GM12878 (cell line): ENCODE measurements around the gene PGAM1. TPM values are rescaled to one million over a fixed set of nuclear protein-coding genes. Genes with fewer than 3 reads are reported as not detected.

Experiments
- CREM ChIP-seq: IDR thresholded peaks from 2 replicates; pipeline ENCODE4 v1.6.1; 2014; ENCODE audit warnings: antibody characterized with exemption, low read depth
- EGR1 ChIP-seq, 2 experiments: IDR thresholded peaks; 1 replicate in 1 of 2; 2 replicates in 1 of 2; pipeline ENCODE4 v1.6.1; 2011 to 2012; ENCODE audit warnings: low read depth in 2 of 2, low read length in 2 of 2, borderline replicate concordance in 1 of 2, mild to moderate bottlenecking in 1 of 2, moderate library complexity in 1 of 2
- GABPA ChIP-seq: IDR thresholded peaks from 2 replicates; pipeline ENCODE4 v1.6.1; 2014; ENCODE audit warnings: antibody characterized with exemption, low read depth, mild to moderate bottlenecking, inconsistent platforms
- MXI1 ChIP-seq: fragments of 150-350 bp; IDR thresholded peaks from 2 replicates; pipeline ENCODE4 v1.6.1; 2011; ENCODE audit warnings: low read depth, mild to moderate bottlenecking, inconsistent platforms, low read length, improper control_type of control experiment
- MYC ChIP-seq: IDR thresholded peaks from 2 replicates; pipeline ENCODE4 v1.6.1; 2011; ENCODE audit warnings: mild to moderate bottlenecking, low read length, moderate library complexity, inconsistent platforms; ENCODE audit not compliant: insufficient read depth, insufficient replicate concordance, insufficient read length, severe bottlenecking
- NBN ChIP-seq: fragments of 450-650 bp; IDR thresholded peaks from 2 replicates; pipeline ENCODE4 v1.6.1; 2016
- PML ChIP-seq: IDR thresholded peaks from 2 replicates; pipeline ENCODE4 v1.6.1; 2012; ENCODE audit warnings: low read length, inconsistent platforms
- RELA ChIP-seq: fragments of 450-650 bp; IDR thresholded peaks from 2 replicates; pipeline ENCODE4 v1.8.0; 2014; ENCODE audit warnings: borderline replicate concordance; ENCODE audit not compliant: partially characterized antibody
- RFX5 ChIP-seq: IDR thresholded peaks from 2 replicates; pipeline ENCODE4 v1.6.1; 2011; ENCODE audit warnings: low read depth, low read length, improper control_type of control experiment
- SMC3 ChIP-seq: IDR thresholded peaks from 2 replicates; pipeline ENCODE4 v1.6.1; 2011; ENCODE audit warnings: low read length, improper control_type of control experiment, borderline replicate concordance
- SPI1 ChIP-seq: IDR thresholded peaks from 2 replicates; pipeline ENCODE4 v1.6.1; 2011; ENCODE audit warnings: low read depth, mild to moderate bottlenecking, low read length, moderate library complexity, borderline replicate concordance; ENCODE audit not compliant: insufficient read depth
- SREBF2 ChIP-seq: IDR thresholded peaks from 2 replicates; pipeline ENCODE4 v1.6.1; 2012; ENCODE audit warnings: mild to moderate bottlenecking, low read length
- STAT3 ChIP-seq: IDR thresholded peaks from 2 replicates; pipeline ENCODE4 v1.6.1; 2011; ENCODE audit warnings: low read depth, low read length, improper control_type of control experiment
- TAF1 ChIP-seq: IDR thresholded peaks from 2 replicates; pipeline ENCODE4 v1.6.1; 2011; ENCODE audit warnings: mild to moderate bottlenecking, low read depth, low read length, borderline replicate concordance
- TCF3 ChIP-seq: IDR thresholded peaks from 2 replicates; pipeline ENCODE4 v1.6.1; 2012; ENCODE audit warnings: low read depth, mild to moderate bottlenecking, low read length, borderline replicate concordance; ENCODE audit not compliant: insufficient read depth
- YY1 ChIP-seq: IDR thresholded peaks from 2 replicates; pipeline ENCODE4 v1.6.1; 2011; ENCODE audit warnings: low read depth, mild to moderate bottlenecking, low read length
- ZNF217 ChIP-seq: fragments of 450-650 bp; IDR thresholded peaks from 2 replicates; pipeline ENCODE4 v1.6.1; 2017; ENCODE audit warnings: antibody characterized with exemption, mild to moderate bottlenecking
- polyA plus RNA-seq, 11 experiments: library from polyadenylated mRNA; depleted of rRNA in 4 of 11; unstranded in 6 of 11; stranded (reverse) in 5 of 11; fragments of >200 nt; fragmentation: Nextera tagmentation in 4 of 11; fragmentation: Illumina TruSeq in 1 of 11; extraction: Ambion mirVana in 4 of 11; extraction: Trizol in 1 of 11; gene quantifications; 1 replicate in 1 of 11; 2 replicates in 10 of 11; pipeline versions ENCODE4 v1.2.1 to v1.2.3, GENCODE V29; 2011 to 2016; ENCODE audit warnings: inconsistent platforms in 2 of 11, missing spikeins in 2 of 11, low read depth in 1 of 11
- total RNA-seq, 4 experiments: library from RNA; depleted of rRNA in 3 of 4; stranded (reverse); fragments of >200 nt in 3 of 4; fragmentation: Illumina TruSeq in 1 of 4; extraction: Trizol in 1 of 4; gene quantifications; 2 replicates each; pipeline versions ENCODE4 v1.2.1 to v1.2.3, GENCODE V29; 2013 to 2021
- TF ChIP-seq, protein P1 (sequence below): IDR thresholded peaks from 2 replicates; pipeline ENCODE4 v1.6.1; 2011; ENCODE audit warnings: borderline replicate concordance, low read depth, mild to moderate bottlenecking, moderate library complexity, mixed read lengths, low read length; ENCODE audit not compliant: insufficient read depth; ENCODE audit errors: extremely low read length
- TF ChIP-seq, protein P2 (sequence below): fragments of 150-350 bp; IDR thresholded peaks from 2 replicates; pipeline ENCODE4 v1.6.1; 2014; ENCODE audit warnings: mild to moderate bottlenecking, low read depth, low read length
- TF ChIP-seq, protein P3 (sequence below): fragments of 450-650 bp; IDR thresholded peaks from 2 replicates; pipeline ENCODE4 v1.6.1; 2017; ENCODE audit warnings: mild to moderate bottlenecking, moderate library complexity
- TF ChIP-seq, protein P4 (sequence below): fragments of 450-650 bp; IDR thresholded peaks from 2 replicates; pipeline ENCODE4 v1.6.1; 2017; ENCODE audit warnings: mild to moderate bottlenecking, low read depth, inconsistent platforms; ENCODE audit not compliant: poor library complexity, severe bottlenecking

PGAM1 gene
- total and polyA plus RNA-seq, 10 of the 15 experiments (the other 5 are each of a cell fraction or from before 2014, with no cell fraction given): 115 to 1,362 (median 744) TPM

DNA sequence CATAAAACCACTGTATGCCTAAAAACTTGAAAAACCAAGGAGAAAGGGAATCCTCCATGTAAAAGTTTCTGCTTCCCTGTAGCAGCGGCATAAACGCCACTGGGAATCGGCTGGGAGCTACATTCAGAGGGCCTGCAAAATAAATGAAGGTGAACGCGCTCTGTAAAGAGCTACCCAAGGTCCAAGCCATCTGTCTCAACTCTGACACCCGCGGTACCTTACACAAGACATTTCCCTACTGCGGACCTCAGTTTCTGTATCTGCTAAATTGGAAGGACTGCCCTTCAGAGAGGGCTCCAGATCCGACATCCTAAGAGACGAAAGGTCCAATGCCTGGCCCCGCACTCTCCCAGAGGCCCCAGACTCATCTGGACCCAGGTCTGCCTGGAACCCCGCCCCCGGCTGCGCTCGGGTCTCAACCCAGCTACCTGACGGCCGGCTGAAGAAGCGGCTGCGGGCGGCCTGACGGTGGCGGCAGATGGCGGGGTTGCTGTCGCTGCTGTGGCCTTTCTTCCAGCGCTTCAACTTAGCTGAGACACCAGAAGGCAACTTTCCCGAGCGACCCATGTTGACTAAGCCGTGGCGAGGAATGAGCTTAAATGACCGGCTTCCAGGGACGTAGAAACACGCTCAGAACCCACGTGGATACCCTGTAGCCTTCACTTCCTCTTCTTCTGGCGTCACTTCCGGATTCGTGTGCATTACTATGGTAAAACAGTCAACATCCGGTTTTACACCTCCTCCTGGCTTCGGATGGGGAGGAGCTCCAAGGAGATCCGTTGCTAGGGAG lies 25.1 kb upstream of the PGAM1 start, which contains the start of gene RRP12 (continued):
- TF ChIP-seq, protein P1, sequence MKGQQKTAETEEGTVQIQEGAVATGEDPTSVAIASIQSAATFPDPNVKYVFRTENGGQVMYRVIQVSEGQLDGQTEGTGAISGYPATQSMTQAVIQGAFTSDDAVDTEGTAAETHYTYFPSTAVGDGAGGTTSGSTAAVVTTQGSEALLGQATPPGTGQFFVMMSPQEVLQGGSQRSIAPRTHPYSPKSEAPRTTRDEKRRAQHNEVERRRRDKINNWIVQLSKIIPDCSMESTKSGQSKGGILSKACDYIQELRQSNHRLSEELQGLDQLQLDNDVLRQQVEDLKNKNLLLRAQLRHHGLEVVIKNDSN: peak; percentile 63
- peak; percentile 47; the same call in 1 of the 2 replicates for TF ChIP-seq RFX5
- TF ChIP-seq, protein P2, sequence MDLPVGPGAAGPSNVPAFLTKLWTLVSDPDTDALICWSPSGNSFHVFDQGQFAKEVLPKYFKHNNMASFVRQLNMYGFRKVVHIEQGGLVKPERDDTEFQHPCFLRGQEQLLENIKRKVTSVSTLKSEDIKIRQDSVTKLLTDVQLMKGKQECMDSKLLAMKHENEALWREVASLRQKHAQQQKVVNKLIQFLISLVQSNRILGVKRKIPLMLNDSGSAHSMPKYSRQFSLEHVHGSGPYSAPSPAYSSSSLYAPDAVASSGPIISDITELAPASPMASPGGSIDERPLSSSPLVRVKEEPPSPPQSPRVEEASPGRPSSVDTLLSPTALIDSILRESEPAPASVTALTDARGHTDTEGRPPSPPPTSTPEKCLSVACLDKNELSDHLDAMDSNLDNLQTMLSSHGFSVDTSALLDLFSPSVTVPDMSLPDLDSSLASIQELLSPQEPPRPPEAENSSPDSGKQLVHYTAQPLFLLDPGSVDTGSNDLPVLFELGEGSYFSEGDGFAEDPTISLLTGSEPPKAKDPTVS: no peak
- no peak for TF ChIP-seq PML
- TF ChIP-seq, protein P3, sequence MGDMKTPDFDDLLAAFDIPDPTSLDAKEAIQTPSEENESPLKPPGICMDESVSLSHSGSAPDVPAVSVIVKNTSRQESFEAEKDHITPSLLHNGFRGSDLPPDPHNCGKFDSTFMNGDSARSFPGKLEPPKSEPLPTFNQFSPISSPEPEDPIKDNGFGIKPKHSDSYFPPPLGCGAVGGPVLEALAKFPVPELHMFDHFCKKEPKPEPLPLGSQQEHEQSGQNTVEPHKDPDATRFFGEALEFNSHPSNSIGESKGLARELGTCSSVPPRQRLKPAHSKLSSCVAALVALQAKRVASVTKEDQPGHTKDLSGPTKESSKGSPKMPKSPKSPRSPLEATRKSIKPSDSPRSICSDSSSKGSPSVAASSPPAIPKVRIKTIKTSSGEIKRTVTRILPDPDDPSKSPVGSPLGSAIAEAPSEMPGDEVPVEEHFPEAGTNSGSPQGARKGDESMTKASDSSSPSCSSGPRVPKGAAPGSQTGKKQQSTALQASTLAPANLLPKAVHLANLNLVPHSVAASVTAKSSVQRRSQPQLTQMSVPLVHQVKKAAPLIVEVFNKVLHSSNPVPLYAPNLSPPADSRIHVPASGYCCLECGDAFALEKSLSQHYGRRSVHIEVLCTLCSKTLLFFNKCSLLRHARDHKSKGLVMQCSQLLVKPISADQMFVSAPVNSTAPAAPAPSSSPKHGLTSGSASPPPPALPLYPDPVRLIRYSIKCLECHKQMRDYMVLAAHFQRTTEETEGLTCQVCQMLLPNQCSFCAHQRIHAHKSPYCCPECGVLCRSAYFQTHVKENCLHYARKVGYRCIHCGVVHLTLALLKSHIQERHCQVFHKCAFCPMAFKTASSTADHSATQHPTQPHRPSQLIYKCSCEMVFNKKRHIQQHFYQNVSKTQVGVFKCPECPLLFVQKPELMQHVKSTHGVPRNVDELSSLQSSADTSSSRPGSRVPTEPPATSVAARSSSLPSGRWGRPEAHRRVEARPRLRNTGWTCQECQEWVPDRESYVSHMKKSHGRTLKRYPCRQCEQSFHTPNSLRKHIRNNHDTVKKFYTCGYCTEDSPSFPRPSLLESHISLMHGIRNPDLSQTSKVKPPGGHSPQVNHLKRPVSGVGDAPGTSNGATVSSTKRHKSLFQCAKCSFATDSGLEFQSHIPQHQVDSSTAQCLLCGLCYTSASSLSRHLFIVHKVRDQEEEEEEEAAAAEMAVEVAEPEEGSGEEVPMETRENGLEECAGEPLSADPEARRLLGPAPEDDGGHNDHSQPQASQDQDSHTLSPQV: no peak
- no peak for TF ChIP-seq ZNF217
- TF ChIP-seq EGR1 (IDR thresholded peaks at IDR 0.05; ENCODE audit: borderline replicate concordance in 1 of 2, low read depth in 2 of 2, low read length in 2 of 2): no peak
- peak; percentile 68; the same call in 1 of the 2 replicates for TF ChIP-seq TAF1
- no peak for TF ChIP-seq TCF3
- TF ChIP-seq CREM: peak; percentile 97
- TF ChIP-seq STAT3: no peak
- TF ChIP-seq NBN: peak; percentile 84; the same call in 1 of the 2 replicates
- TF ChIP-seq SPI1: peak; percentile 91
- peak; percentile 100 for TF ChIP-seq MXI1
- TF ChIP-seq GABPA: peak; percentile 95
- TF ChIP-seq SREBF2: no peak
- TF ChIP-seq YY1: 0 out of 2 replicates have a peak, but pooled peaks have one; percentile 36
- TF ChIP-seq, protein P4, sequence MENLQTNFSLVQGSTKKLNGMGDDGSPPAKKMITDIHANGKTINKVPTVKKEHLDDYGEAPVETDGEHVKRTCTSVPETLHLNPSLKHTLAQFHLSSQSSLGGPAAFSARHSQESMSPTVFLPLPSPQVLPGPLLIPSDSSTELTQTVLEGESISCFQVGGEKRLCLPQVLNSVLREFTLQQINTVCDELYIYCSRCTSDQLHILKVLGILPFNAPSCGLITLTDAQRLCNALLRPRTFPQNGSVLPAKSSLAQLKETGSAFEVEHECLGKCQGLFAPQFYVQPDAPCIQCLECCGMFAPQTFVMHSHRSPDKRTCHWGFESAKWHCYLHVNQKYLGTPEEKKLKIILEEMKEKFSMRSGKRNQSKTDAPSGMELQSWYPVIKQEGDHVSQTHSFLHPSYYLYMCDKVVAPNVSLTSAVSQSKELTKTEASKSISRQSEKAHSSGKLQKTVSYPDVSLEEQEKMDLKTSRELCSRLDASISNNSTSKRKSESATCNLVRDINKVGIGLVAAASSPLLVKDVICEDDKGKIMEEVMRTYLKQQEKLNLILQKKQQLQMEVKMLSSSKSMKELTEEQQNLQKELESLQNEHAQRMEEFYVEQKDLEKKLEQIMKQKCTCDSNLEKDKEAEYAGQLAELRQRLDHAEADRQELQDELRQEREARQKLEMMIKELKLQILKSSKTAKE: no peak
- TF ChIP-seq MYC: peak; percentile 78
- TF ChIP-seq RELA: peak; percentile 8
- no peak for TF ChIP-seq SMC3
